GM10266 (cell line): ENCODE measurements around the gene IREB2.
"Not testable (repeated sequence)": the region's sequence is repeated elsewhere in the genome, so short reads cannot be mapped to it uniquely, and the experiment has no call there.

Experiments used
- DNase-seq: peaks from one replicate; pipeline ENCODE4 v3.0.0; 2012; ENCODE audit errors: extremely low spot score
- TF ChIP-seq, protein P1 (sequence below): IDR thresholded peaks from 2 replicates; pipeline ENCODE4 v1.5.1; 2012; ENCODE audit warnings: mild to moderate bottlenecking, low read depth; ENCODE audit not compliant: control insufficient read depth, insufficient read depth; ENCODE audit errors: missing control alignments

Gene IREB2

GRCh38 chr15:78425643-78426042 lies 12.4 kb upstream of the IREB2 start:
- DNase-seq = no peak
- TF ChIP-seq, protein P1, sequence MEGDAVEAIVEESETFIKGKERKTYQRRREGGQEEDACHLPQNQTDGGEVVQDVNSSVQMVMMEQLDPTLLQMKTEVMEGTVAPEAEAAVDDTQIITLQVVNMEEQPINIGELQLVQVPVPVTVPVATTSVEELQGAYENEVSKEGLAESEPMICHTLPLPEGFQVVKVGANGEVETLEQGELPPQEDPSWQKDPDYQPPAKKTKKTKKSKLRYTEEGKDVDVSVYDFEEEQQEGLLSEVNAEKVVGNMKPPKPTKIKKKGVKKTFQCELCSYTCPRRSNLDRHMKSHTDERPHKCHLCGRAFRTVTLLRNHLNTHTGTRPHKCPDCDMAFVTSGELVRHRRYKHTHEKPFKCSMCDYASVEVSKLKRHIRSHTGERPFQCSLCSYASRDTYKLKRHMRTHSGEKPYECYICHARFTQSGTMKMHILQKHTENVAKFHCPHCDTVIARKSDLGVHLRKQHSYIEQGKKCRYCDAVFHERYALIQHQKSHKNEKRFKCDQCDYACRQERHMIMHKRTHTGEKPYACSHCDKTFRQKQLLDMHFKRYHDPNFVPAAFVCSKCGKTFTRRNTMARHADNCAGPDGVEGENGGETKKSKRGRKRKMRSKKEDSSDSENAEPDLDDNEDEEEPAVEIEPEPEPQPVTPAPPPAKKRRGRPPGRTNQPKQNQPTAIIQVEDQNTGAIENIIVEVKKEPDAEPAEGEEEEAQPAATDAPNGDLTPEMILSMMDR = no peak

DNA sequence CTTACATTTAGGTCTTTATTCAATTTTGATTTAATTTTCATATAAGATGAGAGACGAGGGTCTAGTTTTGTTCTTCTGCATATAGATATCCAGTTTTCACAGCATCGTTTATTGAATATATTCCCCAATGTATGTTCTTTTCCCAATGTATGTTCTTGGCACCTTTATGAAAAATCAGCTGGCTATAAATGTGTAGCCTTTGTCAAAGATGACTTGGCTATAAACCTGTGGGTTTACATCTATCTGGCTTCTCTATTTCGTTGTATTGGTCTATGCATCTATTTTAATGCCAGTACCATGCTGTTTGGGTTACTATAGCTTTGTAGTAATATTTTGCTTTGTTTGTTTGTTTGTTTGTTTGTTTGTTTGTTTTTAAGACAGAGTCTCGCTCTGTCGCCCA lies 11.7 kb upstream of the IREB2 start:
- TF ChIP-seq, protein P1 = no peak
- no peak for DNase-seq

GRCh38 chr15:78427953-78428352 lies 10.1 kb upstream of the IREB2 start:
- no peak for DNase-seq
- TF ChIP-seq, protein P1 = no peak

- DNase-seq = no peak
Observed at GRCh38 chr15:78429477-78429876, 8.5 kb upstream of the IREB2 start.

GRCh38 chr15:78431955-78432354 lies 6.1 kb upstream of the IREB2 start:
- TF ChIP-seq, protein P1 = no peak
- no peak for DNase-seq

More at GRCh38 chr15:78429477-78429876, 8.5 kb upstream of the IREB2 start:
- TF ChIP-seq, protein P1 = no peak

GRCh38 chr15:78432664-78433063 lies 5.4 kb upstream of the IREB2 start:
- TF ChIP-seq, protein P1 = no peak
- no peak for DNase-seq

DNA sequence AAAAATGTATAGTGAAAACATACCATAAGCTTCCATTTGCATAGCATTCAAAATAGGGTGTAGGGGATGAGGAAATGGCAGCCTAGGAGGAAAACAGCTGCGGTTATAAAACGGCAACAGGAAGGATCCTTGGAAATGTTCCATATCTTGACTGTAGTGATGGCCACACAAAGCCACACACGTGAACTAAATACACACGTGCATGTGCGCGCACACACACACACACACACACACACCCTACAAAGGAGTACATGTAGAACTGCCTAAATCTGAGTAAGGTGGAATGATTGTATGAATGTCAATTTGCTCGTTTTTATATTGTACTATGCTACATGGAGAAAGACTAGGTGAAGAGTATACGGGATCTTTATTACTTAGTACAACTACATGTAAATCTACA lies 3.9 kb upstream of the IREB2 start:
- TF ChIP-seq, protein P1 = no peak
- DNase-seq = no peak

GRCh38 chr15:78434711-78435110 lies 3.3 kb upstream of the IREB2 start:
- not testable (repeated sequence) for DNase-seq
